H1 (cell line): ENCODE results near the gene CBARP. TPM values are rescaled to one million over a fixed set of nuclear protein-coding genes. Genes with fewer than 3 reads are reported as not detected.

Experiments used
- CTCF ChIA-PET: fragments of 300-600 bp; sonication (Branson Sonifier 250); formaldehyde crosslinking; loops from one replicate; lab custom pipeline; 2021; ENCODE audit not compliant: partially characterized antibody; lab: Charles Lee
- POLR2A ChIA-PET: fragments of 300-600 bp; sonication (Branson Sonifier 250); formaldehyde crosslinking; loops from one replicate; lab custom pipeline; 2021; ENCODE audit warnings: inconsistent platforms; ENCODE audit not compliant: partially characterized antibody; lab: Charles Lee
- DNase-seq, 2 experiments: peaks; one replicate each; pipeline versions ENCODE4 v3.0.0 to v3.0.0-alpha.2; 2010 to 2022; ENCODE audit warnings: low spot score in 2 of 2, low read depth in 1 of 2, mixed read lengths in 1 of 2
- FAIRE-seq: peaks from 2 replicates; lab custom pipeline; 2011; peaks lifted over from hg19 to GRCh38; lab: Jason Lieb, UNC
- H2AFZ ChIP-seq: 2 replicates; pipeline ENCODE4 v1.8.1; 2012; ENCODE audit warnings: low read length, inconsistent platforms
- H2AK5ac ChIP-seq: 2 replicates; pipeline ENCODE4 v1.6.1; 2013; ENCODE audit warnings: low read depth, low read length
- H2BK120ac ChIP-seq: replicated peaks from 2 replicates; pipeline ENCODE3; 2013; ENCODE audit warnings: low read depth, low read length, inconsistent platforms
- H2BK12ac ChIP-seq: 2 replicates; pipeline ENCODE4 v1.6.1; 2013; ENCODE audit warnings: low read depth, low read length
- H2BK15ac ChIP-seq: 2 replicates; pipeline ENCODE4 v1.6.1; 2013; ENCODE audit warnings: low read length
- H2BK20ac ChIP-seq: 2 replicates; pipeline ENCODE4 v1.6.1; 2013; ENCODE audit warnings: low read length
- H2BK5ac ChIP-seq: 2 replicates; pipeline ENCODE4 v1.6.1; 2013; ENCODE audit warnings: low read depth, low read length
- H3K14ac ChIP-seq: 2 replicates; pipeline ENCODE4 v1.6.1; 2013; ENCODE audit warnings: inconsistent platforms; ENCODE audit not compliant: insufficient read length
- H3K18ac ChIP-seq: 2 replicates; pipeline ENCODE4 v1.6.1; 2013; ENCODE audit warnings: low read length; ENCODE audit errors: extremely low read depth
- H3K23ac ChIP-seq: 2 replicates; pipeline ENCODE4 v1.6.1; 2013; ENCODE audit warnings: inconsistent platforms; ENCODE audit not compliant: insufficient read length
- H3K23me2 ChIP-seq: 2 replicates; pipeline ENCODE4 v1.6.1; 2013; ENCODE audit warnings: low read depth, low read length
- H3K27ac ChIP-seq: 2 replicates; pipeline ENCODE4 v1.6.1; 2011; ENCODE audit warnings: low read depth, low read length, inconsistent platforms
- H3K27me3 ChIP-seq, 4 experiments: replicated peaks in 1 of 4; 1 replicate in 1 of 4; 2 replicates in 3 of 4; pipeline versions ENCODE4 v1.6.1 to v1.8.1; 2011 to 2013; ENCODE audit warnings: low read length in 3 of 4, mild to moderate bottlenecking in 3 of 4, inconsistent platforms in 2 of 4, mixed read lengths in 2 of 4, moderate library complexity in 1 of 4; ENCODE audit not compliant: control insufficient read depth in 3 of 4, insufficient read depth in 3 of 4; ENCODE audit errors: extremely low read depth in 1 of 4
- H3K36me3 ChIP-seq, 4 experiments: 2 replicates each; pipeline versions ENCODE4 v1.6.1 to v1.8.1; 2011 to 2013; ENCODE audit warnings: mild to moderate bottlenecking in 4 of 4, low read length in 3 of 4, moderate library complexity in 2 of 4, control low read depth in 1 of 4, inconsistent platforms in 1 of 4; ENCODE audit not compliant: insufficient read depth in 4 of 4, control insufficient read depth in 2 of 4
- H3K4ac ChIP-seq: replicated peaks from 2 replicates; pipeline ENCODE3; 2013; ENCODE audit warnings: low read length, low read depth, mixed read lengths, inconsistent platforms; ENCODE audit not compliant: insufficient read length
- H3K4me1 ChIP-seq, 4 experiments: replicated peaks in 1 of 4; 1 replicate in 1 of 4; 2 replicates in 3 of 4; pipeline versions ENCODE4 v1.6.1 to v1.8.1; 2011 to 2013; ENCODE audit warnings: low read length in 3 of 4, inconsistent platforms in 2 of 4, mixed read lengths in 1 of 4; ENCODE audit not compliant: insufficient read depth in 4 of 4, control insufficient read depth in 3 of 4
- H3K4me2 ChIP-seq, 2 experiments: 2 replicates each; pipeline versions ENCODE4 v1.6.1 to v1.8.1; 2011 to 2013; ENCODE audit warnings: low read depth in 2 of 2, low read length in 2 of 2, control low read depth in 1 of 2, inconsistent platforms in 1 of 2, mild to moderate bottlenecking in 1 of 2; ENCODE audit not compliant: insufficient read depth in 1 of 2
- H3K4me3 ChIP-seq, 4 experiments: fragments of 200-600, 300-600 bp in 1 of 4; sonication (generic), shearing (Covaris generic), sonication (Bioruptor Twin) in 1 of 4; 2 replicates each; pipeline versions ENCODE4 v1.5.1 to v1.8.1; 2011 to 2016; ENCODE audit warnings: low read length in 4 of 4, low read depth in 3 of 4, control low read depth in 2 of 4, inconsistent platforms in 2 of 4, mild to moderate bottlenecking in 2 of 4, mixed read lengths in 1 of 4, moderate library complexity in 1 of 4; ENCODE audit not compliant: insufficient read depth in 2 of 4; ENCODE audit errors: extremely low read depth in 1 of 4
- H3K56ac ChIP-seq: replicated peaks from 2 replicates; pipeline ENCODE3; 2013; ENCODE audit warnings: low read depth, mild to moderate bottlenecking, mixed read lengths, low read length, inconsistent platforms; ENCODE audit not compliant: insufficient read length
- H3K79me1 ChIP-seq: 2 replicates; pipeline ENCODE4 v1.6.1; 2013; ENCODE audit warnings: low read depth, low read length, control low read depth
- H3K79me2 ChIP-seq, 2 experiments: 2 replicates each; pipeline versions ENCODE4 v1.6.1 to v1.8.1; 2012 to 2013; ENCODE audit warnings: low read length in 2 of 2, mild to moderate bottlenecking in 2 of 2, inconsistent platforms in 1 of 2; ENCODE audit not compliant: insufficient read depth in 2 of 2, control insufficient read depth in 1 of 2
- H3K9ac ChIP-seq, 4 experiments: replicated peaks in 1 of 4; 1 replicate in 1 of 4; 2 replicates in 3 of 4; pipeline versions ENCODE4 v1.6.1 to v1.8.1; 2011 to 2013; ENCODE audit warnings: low read depth in 3 of 4, low read length in 3 of 4, control low read depth in 2 of 4, mild to moderate bottlenecking in 2 of 4, moderate library complexity in 2 of 4, inconsistent platforms in 1 of 4; ENCODE audit errors: extremely low read depth in 1 of 4
- H3K9me3 ChIP-seq, 2 experiments: 2 replicates each; pipeline versions ENCODE4 v1.6.1 to v1.8.1; 2012 to 2013; ENCODE audit warnings: mild to moderate bottlenecking in 2 of 2, moderate library complexity in 2 of 2, control low read depth in 1 of 2, inconsistent platforms in 1 of 2, low read depth in 1 of 2, low read length in 1 of 2, mixed read lengths in 1 of 2; ENCODE audit not compliant: insufficient read depth in 2 of 2
- H4K20me1 ChIP-seq, 2 experiments: replicated peaks in 1 of 2; 2 replicates each; pipeline versions ENCODE3 to v1.8.1; 2011 to 2013; ENCODE audit warnings: inconsistent platforms in 2 of 2, low read length in 2 of 2, mild to moderate bottlenecking in 1 of 2; ENCODE audit not compliant: insufficient read depth in 2 of 2, control insufficient read depth in 1 of 2
- H4K5ac ChIP-seq: 2 replicates; pipeline ENCODE4 v1.6.1; 2013; ENCODE audit warnings: low read length, low read depth, mixed read lengths, inconsistent platforms; ENCODE audit not compliant: insufficient read length
- H4K8ac ChIP-seq: 2 replicates; pipeline ENCODE4 v1.8.0; 2013; ENCODE audit warnings: mild to moderate bottlenecking, moderate library complexity, low read length, inconsistent platforms; ENCODE audit not compliant: insufficient read depth; ENCODE audit errors: extremely low read depth
- H4K91ac ChIP-seq: replicated peaks from 2 replicates; pipeline ENCODE3; 2013; ENCODE audit warnings: low read length, mixed read lengths, inconsistent platforms; ENCODE audit not compliant: insufficient read length
- CTBP2 ChIP-seq: IDR thresholded peaks from 2 replicates; pipeline ENCODE4 v1.7.0; 2011; ENCODE audit warnings: borderline replicate concordance, mild to moderate bottlenecking, moderate library complexity, mixed read lengths, low read length; ENCODE audit not compliant: insufficient read depth, insufficient read length
- GABPA ChIP-seq: IDR thresholded peaks from 2 replicates; pipeline ENCODE4 v1.6.1; 2011; ENCODE audit warnings: mild to moderate bottlenecking, low read length, moderate library complexity, borderline replicate concordance; ENCODE audit not compliant: insufficient read depth
- GTF2F1 ChIP-seq: IDR thresholded peaks from 2 replicates; pipeline ENCODE4 v1.6.1; 2012; ENCODE audit warnings: low read depth, low read length, improper control_type of control experiment, borderline replicate concordance
- KDM4A ChIP-seq: IDR thresholded peaks from one replicate; pipeline ENCODE4 v1.7.1; 2012; ENCODE audit warnings: low read depth, mild to moderate bottlenecking, moderate library complexity, low read length, inconsistent platforms; ENCODE audit not compliant: severe bottlenecking
- MAX ChIP-seq: IDR thresholded peaks from 2 replicates; pipeline ENCODE4 v1.6.1; 2012; ENCODE audit warnings: inconsistent platforms
- ZNF274 ChIP-seq: IDR thresholded peaks from 2 replicates; pipeline ENCODE4 v1.7.0; 2012; ENCODE audit warnings: low read length, borderline replicate concordance; ENCODE audit errors: extremely low read depth
- WGBS, 2 experiments: shearing (Covaris generic) in 1 of 2; methylation state at CpG; one replicate each; pipeline versions ENCODE4 v1.1.6 to v1.1.7; 2013 to 2015; ENCODE audit warnings: low lambda C conversion rate in 2 of 2, mixed read lengths in 2 of 2, inconsistent platforms in 1 of 2, low coverage in 1 of 2, missing lambda C conversion rate in 1 of 2; ENCODE audit not compliant: insufficient replicate concordance in 2 of 2, insufficient coverage in 1 of 2, insufficient read length in 1 of 2; ENCODE audit errors: extremely low coverage in 1 of 2, missing lambda C conversion rate in 1 of 2; 5-methylcytosine and 5-hydroxymethylcytosine counted together
- polyA plus RNA-seq, 7 experiments: library from polyadenylated mRNA; depleted of rRNA in 3 of 7; stranded (reverse) in 5 of 7; unstranded in 2 of 7; fragments of >200 nt in 5 of 7; fragments of 200-250 nt in 2 of 7; gene quantifications; 1 replicate in 5 of 7; 2 replicates in 1 of 7; 4 replicates in 1 of 7; pipeline versions ENCODE4 v1.2.1 to v1.2.3, GENCODE V29; 2011 to 2013; ENCODE audit warnings: missing spikeins in 2 of 7, mixed read lengths in 2 of 7
- total RNA-seq: library from RNA; stranded (reverse); fragmentation: NEBNext Ultra II Directional; extraction: Animal tissue kit (Norgen Biotek cat#: 25700); gene quantifications from 2 replicates; pipeline ENCODE4 v1.2.1, GENCODE V29; 2021

Gene CBARP
- total and polyA plus RNA-seq, 2 of the 8 experiments (the other 6 are each of a cell fraction or from before 2014, with no cell fraction given), result 4.9 to 14.7 TPM

DNA sequence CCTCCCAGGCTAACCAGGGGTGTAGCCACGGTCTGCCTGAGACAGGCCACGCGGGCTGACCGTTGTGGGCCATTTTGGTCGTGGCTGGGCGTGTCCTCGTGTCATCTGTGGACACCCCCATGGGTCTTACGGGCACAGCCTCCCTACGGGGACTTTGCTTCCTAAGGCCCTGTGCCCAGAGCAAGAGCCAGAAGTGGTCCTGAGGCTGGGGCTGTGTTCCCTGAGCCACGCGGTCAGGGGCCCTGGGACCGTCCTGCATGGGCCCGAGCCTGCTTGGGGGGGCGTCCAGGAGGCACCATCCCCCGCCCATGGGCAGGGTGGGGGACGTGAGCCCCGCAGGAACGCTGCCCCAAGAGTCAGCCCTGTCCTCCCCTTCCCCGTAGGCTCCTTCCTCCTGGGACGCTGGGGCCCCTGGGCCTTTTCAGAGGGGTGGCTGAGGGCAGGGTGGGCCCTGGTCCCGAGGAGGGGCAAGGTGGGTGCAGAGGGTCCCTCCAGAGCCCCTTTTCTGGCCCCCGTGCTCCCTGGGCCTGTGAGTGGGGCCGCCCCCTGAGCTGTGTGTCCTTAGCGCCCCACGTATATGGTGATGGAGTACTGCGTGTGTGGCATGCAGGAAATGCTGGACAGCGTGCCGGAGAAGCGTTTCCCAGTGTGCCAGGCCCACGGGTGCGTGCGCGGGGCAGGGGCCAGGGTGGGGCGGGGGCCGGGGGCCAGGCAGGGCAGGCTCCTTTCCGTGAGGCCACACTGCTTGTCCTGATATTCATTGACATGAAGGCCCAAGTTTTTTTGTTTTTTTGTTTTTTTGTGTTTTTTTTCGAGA lies 18.8 kb downstream of the CBARP start:
- H3K9ac ChIP-seq, result no peak overlapping the region
- H3K23me2 ChIP-seq, result no peaks in the 10 kb centered on the region
- no peak overlapping the region for H3K4me2 ChIP-seq
- H3K79me2 ChIP-seq, result peaks cover 3 to 45% of the 10 kb centered on the region in 2 experiments; a peak in 3 of 4 replicates
- H3K4me1 ChIP-seq, result peaks cover 0 to 5% (median 2%) of the 10 kb centered on the region in 4 experiments; a peak in 4 of 7 replicates
- H3K79me1 ChIP-seq, result peaks cover 13% of the 10 kb centered on the region
- no peak overlapping the region for H3K14ac ChIP-seq
- no peak overlapping the region for H3K27ac ChIP-seq
- no peaks in the 10 kb centered on the region for H3K27me3 ChIP-seq
- H2BK15ac ChIP-seq, result no peak overlapping the region
- no peak overlapping the region for H3K18ac ChIP-seq
- H2BK20ac ChIP-seq, result no peak overlapping the region
- H3K36me3 ChIP-seq, result peaks cover 0 to 30% (median 0%) of the 10 kb centered on the region in 4 experiments; a peak in 3 of 8 replicates
- DNase-seq (no peak), FAIRE-seq (no peak)
- no peak overlapping the region for H3K23ac ChIP-seq
- H2AFZ ChIP-seq, result no peak overlapping the region
- 93% methylated on average over 27 of the region's 37 CpGs; no CpG with 5 or more reads in 1 of the 2 experiments for WGBS, 2 experiments
- peak overlapping the region; percentile 80 for H4K8ac ChIP-seq
- no peak overlapping the region for H3K56ac ChIP-seq
- no peak overlapping the region for H3K4ac ChIP-seq
- no peaks in the 10 kb centered on the region for H3K9me3 ChIP-seq
- no peak overlapping the region for H2BK5ac ChIP-seq
- H2BK120ac ChIP-seq, result no peak overlapping the region
- POLR2A ChIA-PET, result interaction anchor here (1.0 to 2.5 kb wide), 4 partner anchors 9 to 200 kb away, joined by 3 to 9 read pairs (median 4); no protein-coding TSS in a partner anchor
- no peak overlapping the region for H3K4me3 ChIP-seq
- no peak overlapping the region for H4K5ac ChIP-seq
- H2BK12ac ChIP-seq, result no peak overlapping the region
- CTCF ChIA-PET, result interaction anchor here (0.6 to 9.0 kb wide), 16 partner anchors 7 to 310 kb away, joined by 3 to 56 read pairs (median 6); partner anchors contain the start of genes ATP5F1D and CBARP
- H4K20me1 ChIP-seq, result peaks cover 36 to 43% of the 10 kb centered on the region in 2 experiments
- no peak overlapping the region for H4K91ac ChIP-seq
- H2AK5ac ChIP-seq, result no peak overlapping the region
- TF ChIP-seq KDM4A, result no peak
- TF ChIP-seq MAX, result no peak
- TF ChIP-seq GABPA, result no peak
- TF ChIP-seq ZNF274, result no peak
- TF ChIP-seq CTBP2, result no peak
- TF ChIP-seq GTF2F1, result no peak
